B cell (primary cell): ENCODE measurements around the gene OIT3. TPM values are rescaled to one million over a fixed set of nuclear protein-coding genes. Genes with fewer than 3 reads are reported as not detected.

Experiments used
- ATAC-seq: fragments of 200-7000 bp; cut with Tn5 transposase; one replicate; pipeline ENCODE4 v1.10.0; 2021; ENCODE audit warnings: low read depth, mild to moderate bottlenecking, moderate number of reproducible peaks, moderate library complexity
- CTCF ChIA-PET: fragments of 350-600 bp; sonication (Branson Sonifier 250); formaldehyde crosslinking; loops from one replicate; lab custom pipeline; 2021; ENCODE audit warnings: antibody characterized with exemption, inconsistent platforms; lab: Charles Lee
- POLR2A ChIA-PET: fragments of 350-600 bp; sonication (Branson Sonifier 250); formaldehyde crosslinking; loops from one replicate; lab custom pipeline; 2021; ENCODE audit warnings: antibody characterized with exemption; lab: Charles Lee
- DNase-seq: peaks from one replicate; pipeline ENCODE4 v3.0.0; 2013
- H2AFZ ChIP-seq: 2 replicates; pipeline ENCODE4 v1.6.1; 2012; ENCODE audit warnings: mild to moderate bottlenecking, low read depth, low read length; ENCODE audit not compliant: insufficient read depth, poor library complexity, severe bottlenecking
- H3K27ac ChIP-seq, 2 donors: 1 replicate in 1 of 2; 2 replicates in 1 of 2; pipeline ENCODE4 v1.5.1; 2012 to 2013; ENCODE audit warnings: low read length in 2 of 2, mild to moderate bottlenecking in 2 of 2, moderate library complexity in 1 of 2
- H3K27me3 ChIP-seq, 4 experiments: fragments of 200-600 bp in 1 of 4; sonication (generic) in 1 of 4; replicated peaks in 1 of 4; 1 replicate in 2 of 4; 2 replicates in 2 of 4; pipeline versions ENCODE4 v1.6.1 to v1.7.0; 2013 to 2016; ENCODE audit warnings: low read length in 3 of 4, mild to moderate bottlenecking in 2 of 4, mixed read lengths in 1 of 4, moderate library complexity in 1 of 4; ENCODE audit not compliant: insufficient read depth in 4 of 4, control insufficient read depth in 3 of 4; ENCODE audit errors: control extremely low read depth in 1 of 4
- H3K36me3 ChIP-seq, 2 experiments: replicated peaks in 1 of 2; 1 replicate in 1 of 2; 2 replicates in 1 of 2; pipeline versions ENCODE4 v1.6.1 to v1.7.1; 2013; ENCODE audit warnings: low read length in 1 of 2; ENCODE audit not compliant: insufficient read depth in 2 of 2, control insufficient read depth in 1 of 2; ENCODE audit errors: control extremely low read depth in 1 of 2, extremely low read depth in 1 of 2
- H3K4me1 ChIP-seq, 2 donors: fragments of 200-600 bp in 1 of 2; sonication (generic) in 1 of 2; 1 replicate in 1 of 2; 2 replicates in 1 of 2; pipeline versions ENCODE4 v1.5.1 to v1.6.1; 2013 to 2017; ENCODE audit warnings: low read length in 2 of 2; ENCODE audit not compliant: control insufficient read depth in 2 of 2, insufficient read depth in 2 of 2
- H3K4me2 ChIP-seq: replicated peaks from 2 replicates; pipeline ENCODE3; 2012; ENCODE audit warnings: mild to moderate bottlenecking, low read depth, low read length; ENCODE audit not compliant: poor library complexity, severe bottlenecking
- H3K4me3 ChIP-seq, 5 experiments: fragments of 200-600 bp in 1 of 5; sonication (generic) in 1 of 5; 1 replicate in 3 of 5; 2 replicates in 2 of 5; pipeline versions ENCODE4 v1.5.1 to v1.7.0; 2011 to 2016; ENCODE audit warnings: low read length in 4 of 5, mild to moderate bottlenecking in 4 of 5, low read depth in 2 of 5, control low read depth in 1 of 5, moderate library complexity in 1 of 5; ENCODE audit not compliant: insufficient read depth in 1 of 5; ENCODE audit errors: control extremely low read depth in 1 of 5, extremely low read depth in 1 of 5
- H3K79me2 ChIP-seq: fragments of 200-600 bp; sonication (generic); one replicate; pipeline ENCODE4 v1.6.0; 2016; ENCODE audit warnings: low read length; ENCODE audit not compliant: control insufficient read depth, insufficient read depth
- H3K9ac ChIP-seq: fragments of 200-600 bp; sonication (generic); 2 replicates; pipeline ENCODE4 v1.6.1; 2017; ENCODE audit warnings: mild to moderate bottlenecking, low read length, moderate library complexity
- H3K9me3 ChIP-seq, 3 donors: one replicate each; pipeline versions ENCODE4 v1.6.1 to v1.7.1; 2013; ENCODE audit warnings: low read length in 2 of 3; ENCODE audit not compliant: control insufficient read depth in 2 of 3, insufficient read depth in 1 of 3; ENCODE audit errors: control extremely low read depth in 1 of 3
- H4K20me1 ChIP-seq: 2 replicates; pipeline ENCODE4 v1.6.0; 2012; ENCODE audit warnings: mild to moderate bottlenecking, low read length; ENCODE audit not compliant: insufficient read depth, control insufficient read depth, poor library complexity, severe bottlenecking
- H3K27ac Mint-ChIP-seq: one replicate; pipeline ENCODE4 v1.8.0; 2021; ENCODE audit warnings: mixed read lengths
- H3K27me3 Mint-ChIP-seq: one replicate; pipeline ENCODE4 v1.8.0; 2021; ENCODE audit warnings: mixed read lengths
- H3K4me1 Mint-ChIP-seq: one replicate; pipeline ENCODE4 v1.8.0; 2021; ENCODE audit warnings: mixed read lengths
- H3K4me3 Mint-ChIP-seq: one replicate; pipeline ENCODE4 v1.8.0; 2021; ENCODE audit warnings: mixed read lengths
- H3K9me3 Mint-ChIP-seq: one replicate; pipeline ENCODE4 v1.8.0; 2022; ENCODE audit warnings: mixed read lengths; ENCODE audit not compliant: insufficient read depth
- EZH2 ChIP-seq: IDR thresholded peaks from 2 replicates; pipeline ENCODE4 v1.6.1; 2012; ENCODE audit warnings: borderline replicate concordance, low read depth, mild to moderate bottlenecking, moderate library complexity, low read length; ENCODE audit not compliant: insufficient read depth, poor library complexity, severe bottlenecking
- WGBS: methylation state at CpG from one replicate; pipeline ENCODE4 v1.1.5; 2013; ENCODE audit warnings: missing lambda C conversion rate; ENCODE audit not compliant: insufficient coverage; 5-methylcytosine and 5-hydroxymethylcytosine counted together
- intact Hi-C: fragments of 100-400 bp; cut with micrococcal nuclease; formaldehyde crosslinking; loops from one replicate; pipeline ENCODE4 v1.10.0; 2022
- polyA plus RNA-seq: library from polyadenylated mRNA; depleted of rRNA; stranded (reverse); fragments of >200 nt; gene quantifications from 2 replicates; pipeline ENCODE4 v1.2.3, GENCODE V29; 2012
- total RNA-seq, 2 donors: library from RNA; stranded (reverse); fragments of 120-200 nt in 1 of 2; gene quantifications; 1 replicate in 1 of 2; 2 replicates in 1 of 2; pipeline versions ENCODE4 v1.2.3 to v1.2.4, GENCODE V29; 2013 to 2022
- TF ChIP-seq, protein P1 (sequence below): fragments of 200-600 bp; IDR thresholded peaks from one replicate; pipeline ENCODE4 v1.8.0; 2022; ENCODE audit warnings: antibody characterized with exemption, mild to moderate bottlenecking

OIT3 gene
- total and polyA plus RNA-seq, 2 donors (not counting 1 experiment from before 2014, with no cell fraction given), result 0.04 TPM; not detected in 1

DNA sequence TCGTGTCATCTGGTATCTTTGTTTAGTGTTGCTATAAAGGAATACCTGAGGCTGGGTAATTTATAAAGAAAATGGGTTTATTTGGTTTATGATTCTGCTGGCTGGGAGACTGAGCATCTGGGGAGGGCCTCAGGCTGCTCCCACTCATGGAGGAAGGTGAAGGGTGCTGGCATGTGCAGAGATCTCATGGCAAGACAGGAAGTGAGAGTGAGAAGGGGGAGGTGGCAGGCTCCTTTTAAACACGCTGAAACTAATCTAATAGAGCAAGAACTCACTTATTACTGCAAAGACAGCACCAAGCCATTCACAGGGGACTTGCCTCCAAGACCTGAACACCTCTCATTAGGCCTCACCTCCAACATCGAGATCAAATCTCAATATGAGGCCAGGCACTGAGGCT lies 11.3 kb downstream of the OIT3 start:
- H3K4me3 ChIP-seq, result no peak overlapping the region
- DNase-seq, result no peak
- no peak overlapping the region for H2AFZ ChIP-seq
- H3K4me2 ChIP-seq, result no peak overlapping the region
- intact Hi-C loops, result no loop called here
- 100% methylated on average over 2 of the region's 3 CpGs for WGBS
- no peak overlapping the region for H3K27ac ChIP-seq
- ChIA-PET POLR2A (no interaction called here), CTCF (no interaction called here)
- ATAC-seq, result no peak
- no peaks in the 10 kb centered on the region for H3K4me1 ChIP-seq
- H3K9me3 ChIP-seq, result no peaks in the 10 kb centered on the region
- no peak for TF ChIP-seq EZH2
- TF ChIP-seq, protein P1, sequence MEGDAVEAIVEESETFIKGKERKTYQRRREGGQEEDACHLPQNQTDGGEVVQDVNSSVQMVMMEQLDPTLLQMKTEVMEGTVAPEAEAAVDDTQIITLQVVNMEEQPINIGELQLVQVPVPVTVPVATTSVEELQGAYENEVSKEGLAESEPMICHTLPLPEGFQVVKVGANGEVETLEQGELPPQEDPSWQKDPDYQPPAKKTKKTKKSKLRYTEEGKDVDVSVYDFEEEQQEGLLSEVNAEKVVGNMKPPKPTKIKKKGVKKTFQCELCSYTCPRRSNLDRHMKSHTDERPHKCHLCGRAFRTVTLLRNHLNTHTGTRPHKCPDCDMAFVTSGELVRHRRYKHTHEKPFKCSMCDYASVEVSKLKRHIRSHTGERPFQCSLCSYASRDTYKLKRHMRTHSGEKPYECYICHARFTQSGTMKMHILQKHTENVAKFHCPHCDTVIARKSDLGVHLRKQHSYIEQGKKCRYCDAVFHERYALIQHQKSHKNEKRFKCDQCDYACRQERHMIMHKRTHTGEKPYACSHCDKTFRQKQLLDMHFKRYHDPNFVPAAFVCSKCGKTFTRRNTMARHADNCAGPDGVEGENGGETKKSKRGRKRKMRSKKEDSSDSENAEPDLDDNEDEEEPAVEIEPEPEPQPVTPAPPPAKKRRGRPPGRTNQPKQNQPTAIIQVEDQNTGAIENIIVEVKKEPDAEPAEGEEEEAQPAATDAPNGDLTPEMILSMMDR, result no peak
- H4K20me1 ChIP-seq, result no peaks in the 10 kb centered on the region
- Mint-ChIP-seq H3K27ac (no peak overlapping the region), H3K27me3 (no peaks in the 10 kb centered on the region), H3K4me3 (no peak overlapping the region), H3K4me1 (peaks cover 4% of the 10 kb centered on the region), H3K9me3 (no peaks in the 10 kb centered on the region)
- no peaks in the 10 kb centered on the region for H3K79me2 ChIP-seq
- H3K27me3 ChIP-seq, result no peaks in the 10 kb centered on the region
- no peak overlapping the region for H3K9ac ChIP-seq
- no peaks in the 10 kb centered on the region for H3K36me3 ChIP-seq

DNA sequence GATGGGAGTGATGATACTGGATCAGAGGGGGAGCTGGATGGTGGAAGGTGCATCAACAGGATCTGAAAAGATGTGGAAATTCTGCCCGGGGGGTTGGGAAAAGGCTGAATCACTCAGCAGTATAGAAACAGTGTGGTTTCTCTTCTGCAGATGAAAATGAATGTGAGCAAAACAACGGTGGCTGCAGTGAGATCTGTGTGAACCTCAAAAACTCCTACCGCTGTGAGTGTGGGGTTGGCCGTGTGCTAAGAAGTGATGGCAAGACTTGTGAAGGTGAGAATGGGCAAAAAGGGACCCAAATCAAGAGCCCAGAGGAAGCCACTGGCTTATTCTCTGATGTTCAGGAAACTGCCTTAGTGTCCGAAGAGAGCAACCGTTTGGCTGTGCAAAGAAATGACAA lies 12.9 kb downstream of the OIT3 start:
- Histone ChIP-seq H3K27me3 (no peaks in the 10 kb centered on the region), H3K9me3 (no peaks in the 10 kb centered on the region), H3K36me3 (no peaks in the 10 kb centered on the region), H2AFZ (no peak overlapping the region), H3K4me2 (no peak overlapping the region), H3K4me3 (no peak overlapping the region), H4K20me1 (no peaks in the 10 kb centered on the region), H3K4me1 (no peaks in the 10 kb centered on the region), H3K9ac (no peak overlapping the region), H3K79me2 (no peaks in the 10 kb centered on the region), H3K27ac (no peak overlapping the region)
- H3K27ac Mint-ChIP-seq, result no peak overlapping the region
- TF ChIP-seq EZH2, result no peak
- H3K27me3 Mint-ChIP-seq, result no peaks in the 10 kb centered on the region
- POLR2A ChIA-PET, result no interaction called here
- H3K4me3 Mint-ChIP-seq, result no peak overlapping the region
- DNase-seq (no peak), ATAC-seq (no peak)
- intact Hi-C loops, result no loop called here
- H3K4me1 Mint-ChIP-seq, result peaks cover 4% of the 10 kb centered on the region
- CTCF ChIA-PET, result no interaction called here
- no peaks in the 10 kb centered on the region for H3K9me3 Mint-ChIP-seq
- WGBS, result 89% methylated on average over 6 of the region's 6 CpGs
